Activated CD8-positive, alpha-beta memory T cell treated with anti-CD3 and anti-CD28 coated beads for 24 hours (primary cell): ENCODE results near the gene SPRED2.

Experiments
- DNase-seq: peaks from one replicate; pipeline ENCODE4 v3.0.0-alpha.2; 2020

The SPRED2 gene

DNA sequence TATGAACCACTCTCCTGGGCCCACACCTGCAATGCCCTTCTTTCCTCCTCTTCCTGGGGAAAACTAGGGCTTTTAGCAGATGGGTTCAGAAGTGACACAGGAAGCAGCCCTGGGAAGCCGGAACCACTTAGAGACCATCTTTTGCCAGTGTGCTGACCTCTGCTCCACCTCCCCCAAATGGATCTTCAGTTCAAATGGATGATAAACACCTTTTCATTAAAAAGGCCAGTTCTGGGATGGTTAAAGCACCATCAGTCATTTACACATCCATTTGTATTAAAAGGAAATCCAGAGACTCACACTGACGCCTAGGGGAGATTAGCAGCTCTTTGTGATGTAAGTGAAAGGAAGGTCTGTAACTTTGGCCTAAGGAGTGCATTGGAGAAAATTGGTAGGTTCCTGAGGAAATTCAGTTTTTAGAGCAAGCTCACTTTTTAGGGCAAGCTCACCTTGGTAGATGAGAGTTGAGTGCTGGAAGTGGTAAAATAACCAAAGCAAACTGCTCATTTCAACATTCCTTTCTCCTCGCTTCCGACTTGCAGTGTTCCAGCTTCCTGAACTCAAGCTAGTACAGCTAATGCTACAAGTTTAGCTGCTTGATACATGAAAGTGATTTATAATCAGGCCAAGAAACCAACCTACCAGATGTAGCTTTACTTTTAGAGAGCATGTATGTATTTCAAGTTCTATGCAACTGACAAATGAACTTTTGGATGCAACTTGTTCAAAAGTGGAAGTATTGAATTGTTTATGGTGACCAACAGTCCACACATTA, 157.1 kb downstream of the SPRED2 start:
- DNase-seq: no peak

DNA sequence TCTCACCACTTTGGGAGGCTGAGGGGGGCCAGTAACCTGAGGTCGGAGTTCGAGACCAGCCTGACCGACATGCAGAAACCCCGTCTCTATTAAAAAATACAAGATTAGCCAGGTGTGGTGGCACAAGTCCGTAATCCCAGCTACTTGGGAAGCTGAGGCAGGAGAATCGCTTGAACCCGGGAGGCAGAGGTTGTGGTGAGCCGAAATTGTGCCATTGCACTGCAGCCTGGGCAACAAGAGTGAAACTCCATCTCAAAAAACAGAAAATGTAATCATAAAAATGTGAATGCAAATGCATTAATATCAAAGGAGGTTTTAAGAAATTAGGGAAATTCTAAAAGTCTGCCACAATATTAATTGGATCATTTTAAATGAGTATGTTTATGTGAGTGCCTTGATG, 159.1 kb downstream of the SPRED2 start:
- no peak for DNase-seq

DNA sequence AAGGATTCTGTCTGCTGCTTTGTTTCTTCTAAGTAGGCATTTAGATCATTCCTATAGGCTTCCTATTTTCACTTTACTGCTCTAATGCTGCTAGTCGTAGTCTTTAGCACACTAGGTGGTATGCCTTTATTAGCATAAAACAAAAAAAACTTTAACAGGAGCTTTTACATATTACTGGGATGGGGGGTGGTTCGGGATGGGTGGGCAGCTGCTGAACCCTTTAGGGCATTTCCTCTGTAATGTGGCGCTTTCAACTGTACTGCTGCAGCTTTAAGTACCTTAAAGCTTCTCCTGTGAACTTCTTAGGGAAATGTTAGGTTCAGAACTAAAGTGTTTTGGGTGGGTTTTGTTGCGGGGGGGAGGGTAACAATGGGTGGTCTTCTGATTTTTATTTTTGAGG, 163.4 kb downstream of the SPRED2 start:
- no peak for DNase-seq

- DNase-seq: no peak
Measured at GRCh38 chr2:65267008-65267407, 165.4 kb downstream of the SPRED2 start.

- DNase-seq: no peak
Measured at GRCh38 chr2:65265671-65266045, 166.7 kb downstream of the SPRED2 start.

- DNase-seq: no peak
Measured at GRCh38 chr2:65264821-65265670, 167.4 kb downstream of the SPRED2 start.

GRCh38 chr2:65263986-65264385, 168.4 kb downstream of the SPRED2 start:
- no peak for DNase-seq

GRCh38 chr2:65263262-65263661, 169.1 kb downstream of the SPRED2 start:
- DNase-seq: no peak

DNA sequence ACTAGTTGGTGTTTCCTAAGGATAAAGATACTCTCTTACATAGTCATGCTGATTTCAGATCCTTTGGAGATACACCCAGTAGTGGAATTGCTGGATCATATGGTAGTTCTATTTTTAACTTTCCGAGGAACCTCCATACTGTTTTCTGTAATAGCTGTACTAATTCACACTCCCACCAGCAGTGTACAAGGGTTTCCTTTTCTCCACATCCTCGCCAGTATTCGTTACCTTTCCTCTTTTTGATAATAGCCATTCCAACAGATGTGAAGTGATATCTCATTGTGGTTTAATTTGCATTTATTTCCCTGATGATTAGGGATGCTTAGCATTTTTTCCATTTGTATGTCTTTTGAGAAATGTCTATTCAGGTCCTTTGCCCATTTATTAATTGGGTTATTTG, 170.7 kb downstream of the SPRED2 start:
- DNase-seq: no peak
